ENCODE data around the gene VASH2.

DNA sequence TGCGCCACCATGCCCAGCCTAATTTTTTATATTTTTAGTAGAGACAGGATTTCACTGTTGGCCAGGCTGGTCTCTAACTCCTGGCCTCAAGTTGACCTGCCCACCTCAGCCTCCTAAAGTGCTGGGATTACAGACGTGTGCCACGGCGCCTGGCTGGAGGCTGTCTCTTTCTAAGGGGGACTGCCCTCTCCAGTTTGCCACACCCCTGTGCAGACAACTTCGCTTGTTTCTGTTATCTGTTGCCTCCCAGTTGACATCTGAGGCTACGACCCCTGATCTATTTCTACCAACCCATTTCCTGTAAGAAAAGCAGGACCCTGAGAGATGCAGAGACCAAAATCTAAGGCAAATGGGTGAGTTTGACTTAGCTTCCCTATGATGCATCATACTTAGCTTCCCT lies 24.0 kb upstream of the VASH2 start:
- TF ChIP-seq, protein P1, sequence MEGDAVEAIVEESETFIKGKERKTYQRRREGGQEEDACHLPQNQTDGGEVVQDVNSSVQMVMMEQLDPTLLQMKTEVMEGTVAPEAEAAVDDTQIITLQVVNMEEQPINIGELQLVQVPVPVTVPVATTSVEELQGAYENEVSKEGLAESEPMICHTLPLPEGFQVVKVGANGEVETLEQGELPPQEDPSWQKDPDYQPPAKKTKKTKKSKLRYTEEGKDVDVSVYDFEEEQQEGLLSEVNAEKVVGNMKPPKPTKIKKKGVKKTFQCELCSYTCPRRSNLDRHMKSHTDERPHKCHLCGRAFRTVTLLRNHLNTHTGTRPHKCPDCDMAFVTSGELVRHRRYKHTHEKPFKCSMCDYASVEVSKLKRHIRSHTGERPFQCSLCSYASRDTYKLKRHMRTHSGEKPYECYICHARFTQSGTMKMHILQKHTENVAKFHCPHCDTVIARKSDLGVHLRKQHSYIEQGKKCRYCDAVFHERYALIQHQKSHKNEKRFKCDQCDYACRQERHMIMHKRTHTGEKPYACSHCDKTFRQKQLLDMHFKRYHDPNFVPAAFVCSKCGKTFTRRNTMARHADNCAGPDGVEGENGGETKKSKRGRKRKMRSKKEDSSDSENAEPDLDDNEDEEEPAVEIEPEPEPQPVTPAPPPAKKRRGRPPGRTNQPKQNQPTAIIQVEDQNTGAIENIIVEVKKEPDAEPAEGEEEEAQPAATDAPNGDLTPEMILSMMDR (IDR thresholded peaks at IDR 0.05) = no peak
- TF ChIP-seq POLR2A (IDR thresholded peaks at IDR 0.05) = no peak

All from Peyer's patch (tissue), 4 donors.